Activated CD8-positive, alpha-beta memory T cell treated with anti-CD3 and anti-CD28 coated beads for 36 hours (primary cell): Measurements from ENCODE around the gene HNRNPM. TPM values are rescaled to one million over a fixed set of nuclear protein-coding genes. Genes with fewer than 3 reads are reported as not detected.

ENCODE experiments used
- CTCF ChIA-PET: fragments of 350-600 bp; sonication (Branson Sonifier 250); formaldehyde crosslinking; loops from one replicate; lab custom pipeline; 2021; ENCODE audit warnings: antibody characterized with exemption; lab: Charles Lee
- POLR2A ChIA-PET: fragments of 350-600 bp; sonication (Branson Sonifier 250); formaldehyde crosslinking; loops from one replicate; lab custom pipeline; 2021; ENCODE audit warnings: antibody characterized with exemption; lab: Charles Lee
- total RNA-seq, 2 experiments: library from RNA; stranded (reverse); gene quantifications; one replicate each; pipeline ENCODE4 v1.2.3, GENCODE V29; 2021

Gene HNRNPM
- total RNA-seq, 2 experiments from 2014 or later = 330 to 334 TPM

DNA sequence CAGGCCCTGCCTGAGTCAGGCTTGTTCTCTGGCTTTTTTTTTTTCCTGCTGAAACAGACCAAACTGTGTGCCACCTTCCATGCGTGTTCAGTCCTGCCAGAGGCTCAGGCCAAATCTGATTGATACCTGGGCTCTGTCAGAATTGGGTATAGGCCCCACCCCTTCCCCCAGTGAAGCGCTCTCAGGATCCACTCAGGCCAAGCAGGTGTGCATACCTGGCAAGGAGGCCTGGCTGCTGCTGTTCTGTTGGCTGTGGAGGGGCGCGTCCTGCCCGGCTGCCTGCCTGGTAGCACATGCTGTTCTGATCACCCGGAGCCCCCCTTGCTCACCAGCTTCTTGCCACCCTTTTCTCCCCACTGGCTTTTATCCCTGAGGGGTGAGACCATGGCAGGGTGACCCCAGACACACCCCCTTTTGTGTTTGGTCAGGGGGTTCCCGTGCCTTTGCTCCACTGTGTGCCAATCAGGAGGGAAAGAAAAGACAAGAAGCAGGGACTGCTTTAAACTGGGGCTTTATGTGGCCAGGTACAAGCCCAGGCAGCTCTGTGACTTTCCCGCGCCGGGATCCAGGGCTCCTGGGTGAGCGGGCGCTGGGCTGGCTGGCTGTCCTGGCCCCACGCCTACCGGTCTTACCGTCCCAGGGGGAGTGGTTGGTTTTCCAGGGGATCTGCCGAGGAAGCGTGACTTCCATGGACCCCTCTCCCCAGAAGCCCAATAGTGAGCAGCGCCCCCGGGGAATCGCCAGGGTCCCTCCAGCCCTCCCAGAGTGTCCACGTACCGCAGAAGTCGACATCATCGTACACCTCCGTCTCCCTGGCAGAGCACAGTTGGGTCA lies 45.0 kb downstream of the HNRNPM start:
- ChIA-PET POLR2A (no interaction called here), CTCF (interaction anchor here (0.7 to 1.0 kb wide), 3 partner anchors 16 to 138 kb away, joined by 3 read pairs; no protein-coding TSS in a partner anchor)

DNA sequence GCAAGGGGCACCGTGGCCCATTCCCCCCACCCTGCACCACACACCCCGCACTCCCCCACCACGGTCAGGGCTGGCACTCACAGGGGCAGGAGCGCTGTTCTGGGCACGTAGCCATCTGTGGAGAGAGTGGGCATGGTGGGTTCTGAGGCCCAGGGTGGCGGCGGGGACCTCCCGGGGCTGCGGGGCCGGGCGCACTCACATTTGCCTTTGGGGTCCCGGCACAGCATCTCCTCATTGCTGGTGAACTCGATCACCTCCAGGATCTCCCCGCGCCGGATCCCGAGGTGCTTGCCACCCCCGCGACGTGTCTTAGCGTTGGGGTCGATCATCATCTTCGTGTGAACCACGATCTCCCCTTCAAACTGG lies 45.6 kb downstream of the HNRNPM start:
- POLR2A ChIA-PET = no interaction called here

DNA sequence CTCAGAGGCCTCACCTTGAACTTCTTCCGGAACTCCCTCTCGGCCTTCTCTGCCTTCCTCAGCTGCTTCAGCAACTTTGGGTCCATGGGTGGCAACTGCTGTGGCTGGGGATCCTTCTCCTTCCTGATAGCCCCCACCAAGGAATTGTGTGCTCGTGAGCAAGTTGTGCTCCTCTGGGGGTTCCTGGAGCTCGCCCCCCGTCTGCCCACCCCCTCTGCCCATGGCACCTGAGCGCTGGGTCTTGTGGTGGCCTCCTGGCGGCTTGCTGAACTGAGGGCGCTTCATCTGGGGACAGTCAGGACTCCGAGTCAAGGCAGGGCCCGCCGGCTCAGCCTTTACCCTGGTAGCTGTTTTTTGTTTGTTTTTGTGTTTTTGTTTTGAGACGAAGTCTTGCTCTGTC lies 46.1 kb downstream of the HNRNPM start:
- POLR2A ChIA-PET = no interaction called here
- CTCF ChIA-PET = no interaction called here

More for the DNA sequence above, 45.6 kb downstream of the HNRNPM start:
- CTCF ChIA-PET = interaction anchor here (0.7 kb wide), 1 partner anchor 15 kb away, joined by 3 read pairs; no protein-coding TSS in a partner anchor

DNA sequence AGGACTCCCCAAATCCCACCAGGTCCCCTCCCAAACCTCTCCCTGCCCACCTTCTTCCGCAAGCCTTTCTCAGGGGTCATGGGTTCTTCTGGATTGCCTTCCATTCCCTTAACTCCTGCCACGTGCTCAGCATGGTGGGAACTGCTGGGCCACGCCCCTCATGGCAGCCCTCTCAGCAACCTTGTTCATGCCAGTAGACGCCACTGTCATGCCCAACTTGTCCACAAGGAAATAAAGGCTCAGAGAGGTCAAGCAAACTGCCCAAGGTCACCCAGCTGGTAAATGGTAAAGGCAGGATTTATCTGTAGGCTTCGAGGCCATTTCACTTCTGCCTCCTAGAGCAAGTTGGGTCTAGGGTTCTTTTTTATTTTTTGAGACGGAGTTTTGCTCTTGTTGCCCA lies 46.8 kb downstream of the HNRNPM start:
- ChIA-PET CTCF (interaction anchor here (1.0 kb wide), 1 partner anchor 90 kb away, joined by 3 read pairs; no protein-coding TSS in a partner anchor), POLR2A (no interaction called here)

DNA sequence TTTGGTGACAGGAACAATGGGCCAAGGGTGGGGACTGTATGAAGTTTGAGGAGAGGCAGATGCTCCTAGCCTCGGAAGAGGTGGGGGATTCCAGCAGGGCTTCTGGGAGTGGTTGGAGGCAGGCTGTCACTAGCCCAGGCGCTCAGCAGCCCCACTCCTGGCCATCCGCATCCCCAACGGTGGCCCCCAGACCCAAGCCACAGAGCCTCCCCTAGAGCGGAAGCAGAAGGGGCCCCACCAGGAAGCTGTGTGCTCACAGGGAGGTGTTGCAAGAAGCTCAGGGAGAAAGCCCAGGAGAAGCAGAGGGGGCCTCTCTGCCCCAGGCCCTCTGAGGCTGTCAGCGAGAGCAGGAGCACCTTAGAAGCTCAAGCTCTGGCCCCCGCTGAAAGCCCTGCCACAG lies 49.4 kb downstream of the HNRNPM start:
- POLR2A ChIA-PET = interaction anchor here (1.3 kb wide), 1 partner anchor 20 kb away, joined by 5 read pairs; the partner anchor contains the start of gene ZNF414
- CTCF ChIA-PET = interaction anchor here (1.0 to 2.0 kb wide), 2 partner anchors 12 to 87 kb away, joined by 4 to 6 read pairs; no protein-coding TSS in a partner anchor

DNA sequence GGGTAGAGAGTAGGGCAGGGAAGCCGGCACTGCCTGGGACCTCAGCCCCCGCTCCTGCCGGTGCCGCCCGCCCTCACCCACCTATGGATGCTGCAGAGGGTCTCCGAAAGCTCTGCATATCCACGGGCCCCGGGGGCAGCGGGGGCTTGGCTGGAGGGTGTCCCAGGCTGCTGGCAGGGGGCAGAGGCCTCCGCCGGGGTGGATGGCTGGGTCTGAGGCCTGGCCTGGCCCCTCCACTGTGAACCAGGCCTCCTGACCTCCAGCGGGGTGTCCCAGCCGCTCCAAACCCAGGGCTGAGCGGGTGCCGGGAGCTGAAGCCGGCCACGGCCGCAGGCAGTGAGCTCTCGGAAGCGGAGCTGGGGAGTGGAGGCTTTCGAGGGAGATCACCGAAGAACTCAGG lies 53.5 kb downstream of the HNRNPM start:
- ChIA-PET CTCF (interaction anchor here (0.5 to 0.6 kb wide), 2 partner anchors 65 to 128 kb away, joined by 3 to 5 read pairs; no protein-coding TSS in a partner anchor), POLR2A (interaction anchor here (0.6 kb wide), 1 partner anchor 1603 kb away, joined by 5 read pairs; no protein-coding TSS in a partner anchor)

DNA sequence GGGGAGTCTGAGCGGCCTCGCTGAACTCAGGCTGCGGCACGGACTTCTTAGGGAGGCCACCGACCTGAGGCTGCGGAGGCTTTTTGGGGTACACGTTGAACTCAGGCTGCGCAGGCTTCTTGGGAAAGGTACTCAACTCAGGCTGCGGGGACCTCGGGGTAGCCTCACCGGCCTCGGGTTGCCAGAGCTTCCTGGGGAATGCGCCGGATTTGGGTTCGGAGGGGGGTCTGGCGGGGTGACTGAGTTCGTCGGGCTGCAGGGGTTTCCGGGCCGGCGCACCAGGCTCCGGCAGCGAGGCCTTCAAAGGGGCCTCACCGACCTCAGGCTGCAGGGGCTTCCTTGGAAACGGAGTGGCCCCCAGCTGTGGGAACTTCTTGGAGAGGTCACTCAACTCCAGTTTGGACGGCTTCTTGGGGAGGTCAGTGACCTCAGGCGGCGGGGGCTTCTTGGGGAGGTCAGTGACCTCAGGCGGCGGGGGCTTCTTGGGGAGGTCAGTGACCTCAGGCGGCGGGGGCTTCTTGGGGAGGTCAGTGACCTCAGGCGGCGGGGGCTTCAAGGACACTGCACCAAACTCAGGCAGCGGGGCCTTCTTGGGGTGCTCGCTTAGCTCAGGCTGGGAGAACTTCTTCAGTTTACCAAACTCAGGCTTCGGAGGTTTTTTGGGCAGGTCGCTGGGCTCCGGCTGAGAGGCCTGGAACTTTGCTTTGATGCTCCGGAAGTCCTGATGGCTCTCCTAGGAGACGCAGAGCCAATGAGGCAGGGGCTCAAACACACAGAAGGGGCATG lies 54.5 kb downstream of the HNRNPM start:
- ChIA-PET POLR2A (no interaction called here), CTCF (interaction anchor here (1.3 kb wide), 1 partner anchor 81 kb away, joined by 3 read pairs; no protein-coding TSS in a partner anchor)

DNA sequence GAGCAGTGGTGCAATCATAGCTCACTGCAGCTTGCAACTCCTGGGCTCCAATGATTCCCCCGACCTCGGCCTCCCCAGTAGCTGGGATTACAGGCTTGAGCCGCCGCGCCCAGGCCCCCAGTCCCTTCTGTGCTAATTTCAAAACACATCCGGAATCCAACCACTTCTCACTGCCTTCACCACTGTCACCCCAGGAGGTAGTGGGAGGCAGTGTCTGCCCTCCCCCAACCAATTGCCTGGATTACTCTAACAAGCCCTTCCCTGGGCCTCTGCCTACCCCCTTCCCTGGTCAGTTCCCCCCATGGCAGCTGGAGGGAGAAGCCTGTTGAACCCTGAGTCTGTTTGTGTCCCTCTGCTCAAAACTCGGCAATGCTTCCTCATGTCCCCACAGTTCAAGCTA lies 55.4 kb downstream of the HNRNPM start:
- ChIA-PET POLR2A (no interaction called here), CTCF (interaction anchor here (1.3 kb wide), 1 partner anchor 80 kb away, joined by 3 read pairs; no protein-coding TSS in a partner anchor)

DNA sequence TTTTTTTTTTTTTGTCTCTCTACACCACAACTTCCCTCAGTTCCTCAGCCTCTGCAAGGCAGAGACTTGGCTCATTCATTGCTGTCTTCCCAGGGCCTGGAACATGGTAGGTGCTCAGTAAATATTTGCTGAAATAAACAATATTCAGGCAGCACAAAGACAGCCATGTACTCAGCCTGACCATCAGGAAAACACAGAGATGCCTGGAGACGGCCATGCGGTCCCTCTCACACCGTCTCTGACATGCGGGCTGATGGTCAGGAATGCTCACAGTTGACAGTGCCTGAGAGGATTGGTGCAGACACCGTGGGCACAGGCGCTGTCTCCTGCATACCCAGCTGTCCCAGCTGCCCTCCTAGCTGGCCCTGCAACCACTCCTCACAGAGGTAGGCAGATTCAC lies 56.7 kb downstream of the HNRNPM start:
- ChIA-PET CTCF (no interaction called here), POLR2A (no interaction called here)

DNA sequence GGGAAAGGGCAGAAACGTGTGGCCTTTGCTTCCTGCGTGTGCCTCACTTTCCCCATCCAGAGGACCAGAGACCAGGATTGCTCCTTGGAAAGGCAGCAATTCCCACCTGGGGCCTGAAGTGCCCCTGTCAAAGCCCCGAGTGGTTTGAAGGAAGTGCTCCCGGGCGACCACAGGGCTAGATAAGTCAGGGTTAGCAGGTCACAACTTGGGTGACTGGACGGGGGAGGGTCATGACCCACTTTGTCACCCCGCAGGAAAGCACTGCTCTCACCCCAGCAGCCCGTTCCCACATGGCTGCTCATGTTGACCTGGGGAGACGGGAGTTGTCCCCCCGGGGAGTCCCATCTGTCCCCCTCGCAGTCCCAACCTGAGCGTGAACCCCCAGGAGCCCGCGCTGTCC lies 57.2 kb downstream of the HNRNPM start:
- POLR2A ChIA-PET = no interaction called here
- CTCF ChIA-PET = no interaction called here

DNA sequence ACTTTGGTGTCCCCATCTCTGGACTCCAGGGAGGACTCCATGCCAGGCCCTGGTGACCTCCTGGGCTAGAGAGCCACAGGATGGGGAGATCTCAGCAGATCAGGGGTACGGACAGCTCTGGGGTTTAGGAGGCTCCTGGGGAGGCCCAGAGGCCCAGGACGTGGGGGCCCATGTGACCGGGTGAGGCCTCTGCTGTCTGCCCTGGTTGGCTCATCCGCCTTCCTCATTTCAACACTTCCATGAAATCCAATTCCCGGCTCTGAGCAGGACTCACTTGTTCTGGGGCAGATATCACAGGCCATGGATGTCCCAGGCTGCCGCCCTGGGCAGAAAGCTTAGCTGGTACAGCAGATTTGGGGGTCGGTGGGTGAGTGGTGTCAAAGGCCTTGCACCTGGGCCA lies 58.7 kb downstream of the HNRNPM start:
- POLR2A ChIA-PET = interaction anchor here (0.6 kb wide), 1 partner anchor 13 kb away, joined by 3 read pairs; no protein-coding TSS in a partner anchor
- CTCF ChIA-PET = interaction anchor here (0.7 to 3.9 kb wide), 2 partner anchors 150 kb away, joined by 3 to 11 read pairs; no protein-coding TSS in a partner anchor

DNA sequence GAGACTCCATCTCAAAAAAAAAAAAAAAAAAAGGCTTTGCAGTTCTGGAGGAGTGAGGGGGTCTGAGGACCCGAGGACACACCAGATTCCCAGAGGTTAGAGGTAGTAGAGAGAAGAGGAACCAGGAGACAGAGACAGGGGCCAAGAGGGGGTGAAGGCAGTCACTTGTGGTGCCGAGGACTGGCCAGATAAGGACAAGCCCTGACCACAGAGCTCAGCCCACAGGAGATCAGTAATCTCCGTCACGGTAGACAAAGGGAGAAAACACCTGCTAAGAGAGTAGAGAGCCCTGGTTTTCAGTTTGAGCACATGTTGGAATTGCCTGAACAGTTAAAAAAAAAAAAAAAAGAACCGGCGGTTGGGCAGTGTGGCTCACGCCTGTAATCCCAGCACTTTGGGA lies 59.4 kb downstream of the HNRNPM start:
- ChIA-PET CTCF (interaction anchor here (2.7 to 3.9 kb wide), 2 partner anchors 92 to 151 kb away, joined by 11 read pairs; partner anchors contain the start of gene MARCHF2), POLR2A (interaction anchor here (0.6 to 0.7 kb wide), 4 partner anchors 12 to 72 kb away, joined by 3 to 8 read pairs (median 4); no protein-coding TSS in a partner anchor)

DNA sequence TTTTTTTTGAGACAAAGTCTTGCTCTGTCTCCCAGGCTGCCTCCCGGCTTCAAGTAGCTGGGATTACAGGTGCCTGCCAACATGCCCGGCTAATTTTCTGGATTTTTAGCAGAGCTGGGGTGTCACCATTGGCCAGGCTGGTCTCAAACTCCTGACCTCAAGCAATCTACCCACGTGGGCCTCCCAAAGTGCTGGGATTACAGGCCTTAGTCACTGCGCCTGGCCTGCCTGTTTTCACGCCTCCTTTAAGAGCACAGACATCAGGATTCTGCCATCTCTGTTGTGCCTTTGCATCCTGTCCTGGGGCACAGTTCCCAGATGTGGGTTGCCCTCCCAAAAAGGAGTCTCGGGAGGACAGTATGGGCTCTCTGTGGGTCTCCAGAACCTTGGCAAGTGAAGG lies 60.1 kb downstream of the HNRNPM start:
- CTCF ChIA-PET = interaction anchor here (0.7 to 3.9 kb wide), 11 partner anchors 11 to 151 kb away, joined by 3 to 11 read pairs (median 3); partner anchors contain the start of gene MARCHF2
- POLR2A ChIA-PET = interaction anchor here (1.2 to 1.5 kb wide), 2 partner anchors 92 to 114 kb away, joined by 3 to 8 read pairs; partner anchors contain the start of gene MARCHF2

DNA sequence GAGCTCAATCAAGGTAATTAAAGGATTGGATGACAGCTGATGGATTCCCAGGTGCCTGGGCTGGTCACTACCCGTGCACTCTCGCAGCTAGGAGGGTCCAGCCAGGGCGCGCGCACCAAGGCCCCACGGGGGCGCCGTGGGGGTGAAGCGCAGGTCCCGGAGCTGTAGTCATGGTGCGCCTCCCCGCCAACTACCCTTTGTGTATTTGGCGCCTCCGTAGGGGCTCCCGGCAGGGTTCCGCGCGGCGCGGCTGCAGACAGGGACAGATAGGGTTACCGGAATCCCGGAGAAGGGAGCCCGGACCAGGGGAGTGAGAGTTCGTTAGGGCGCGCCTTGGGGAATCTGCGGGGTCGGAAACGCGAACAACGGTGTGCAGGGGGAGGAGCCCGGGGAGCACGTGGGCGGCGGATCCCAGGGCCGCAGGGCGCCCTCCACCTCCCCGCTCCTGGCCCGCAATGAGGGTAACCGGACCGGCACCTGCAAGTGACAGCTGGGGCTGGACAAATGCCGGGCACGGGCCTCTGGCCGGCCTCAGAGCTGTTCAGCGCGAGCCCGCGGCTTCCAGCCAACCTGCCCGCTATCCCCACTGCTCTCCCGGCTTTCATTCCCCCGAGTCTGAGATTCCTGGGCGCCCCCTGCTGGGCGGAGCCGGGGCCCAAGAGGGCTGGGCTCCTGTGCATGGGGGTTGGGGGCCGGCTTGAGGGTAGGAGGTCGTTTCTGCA lies 61.1 kb downstream of the HNRNPM start:
- POLR2A ChIA-PET = interaction anchor here (1.2 to 1.5 kb wide), 2 partner anchors 92 to 115 kb away, joined by 3 to 8 read pairs; partner anchors contain the start of gene MARCHF2
- CTCF ChIA-PET = interaction anchor here (0.5 to 3.9 kb wide), 24 partner anchors 9 to 1659 kb away, joined by 3 to 11 read pairs (median 3); partner anchors contain the start of gene MARCHF2

DNA sequence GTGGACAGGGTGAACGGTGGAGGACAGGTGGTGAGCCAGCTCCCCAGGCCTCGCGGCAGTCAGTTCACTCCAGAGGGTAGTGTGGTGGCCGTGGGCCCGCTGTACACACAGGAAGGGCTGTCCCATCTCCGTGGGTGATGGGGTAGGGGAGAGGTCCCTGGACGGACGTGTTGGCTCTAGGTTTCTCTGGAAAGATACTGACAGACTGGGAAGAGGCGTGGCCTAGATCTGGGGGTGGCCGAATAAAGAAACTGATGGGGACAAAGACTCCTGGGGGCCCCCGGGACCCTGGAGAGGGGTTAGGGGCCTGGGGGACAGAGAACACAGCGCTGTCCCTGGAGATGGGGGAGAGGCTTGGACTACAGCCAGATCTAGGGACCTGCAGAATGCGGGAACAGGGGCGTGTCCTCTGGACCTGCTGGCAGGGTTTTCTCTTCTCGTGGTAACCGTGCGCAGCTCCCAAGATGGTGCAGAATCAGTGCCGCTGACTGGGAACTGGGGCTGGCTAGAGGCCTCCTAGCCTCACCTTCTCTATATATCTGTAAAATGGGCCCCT lies 61.7 kb downstream of the HNRNPM start:
- ChIA-PET CTCF (interaction anchor here (0.6 to 3.9 kb wide), 16 partner anchors 9 to 174 kb away, joined by 3 to 11 read pairs (median 3); partner anchors contain the start of gene MARCHF2), POLR2A (interaction anchor here (1.5 kb wide), 1 partner anchor 93 kb away, joined by 8 read pairs; the partner anchor contains the start of gene MARCHF2)

DNA sequence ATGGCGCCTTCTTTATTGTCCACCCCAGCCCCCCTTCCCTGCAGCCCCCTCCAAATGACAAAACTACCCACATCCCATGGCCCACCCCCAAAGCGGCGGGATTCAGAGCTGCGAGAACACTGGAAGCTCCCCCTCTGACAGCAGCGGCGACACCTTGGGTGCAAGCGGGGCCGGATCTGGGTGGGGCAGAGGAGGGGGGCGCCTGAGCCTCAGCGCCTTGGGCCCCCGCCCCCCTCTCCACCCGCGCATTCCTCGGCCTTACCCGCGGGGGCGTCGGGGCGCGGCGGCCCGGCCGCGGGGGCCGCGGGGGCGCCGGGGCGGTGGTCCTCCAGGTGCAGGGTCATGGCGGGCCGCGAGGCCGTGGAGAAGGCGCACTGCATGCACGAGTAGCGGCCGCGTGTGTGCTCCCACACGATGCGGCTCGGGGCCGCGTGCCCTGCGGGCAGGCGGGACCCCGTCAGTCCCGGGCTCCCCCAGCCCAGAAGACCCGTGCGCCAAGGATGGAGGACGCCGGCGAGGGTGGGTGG lies 65.9 kb downstream of the HNRNPM start:
- ChIA-PET CTCF (interaction anchor here (0.7 to 0.9 kb wide), 2 partner anchors 29 to 68 kb away, joined by 3 to 4 read pairs; no protein-coding TSS in a partner anchor), POLR2A (no interaction called here)

DNA sequence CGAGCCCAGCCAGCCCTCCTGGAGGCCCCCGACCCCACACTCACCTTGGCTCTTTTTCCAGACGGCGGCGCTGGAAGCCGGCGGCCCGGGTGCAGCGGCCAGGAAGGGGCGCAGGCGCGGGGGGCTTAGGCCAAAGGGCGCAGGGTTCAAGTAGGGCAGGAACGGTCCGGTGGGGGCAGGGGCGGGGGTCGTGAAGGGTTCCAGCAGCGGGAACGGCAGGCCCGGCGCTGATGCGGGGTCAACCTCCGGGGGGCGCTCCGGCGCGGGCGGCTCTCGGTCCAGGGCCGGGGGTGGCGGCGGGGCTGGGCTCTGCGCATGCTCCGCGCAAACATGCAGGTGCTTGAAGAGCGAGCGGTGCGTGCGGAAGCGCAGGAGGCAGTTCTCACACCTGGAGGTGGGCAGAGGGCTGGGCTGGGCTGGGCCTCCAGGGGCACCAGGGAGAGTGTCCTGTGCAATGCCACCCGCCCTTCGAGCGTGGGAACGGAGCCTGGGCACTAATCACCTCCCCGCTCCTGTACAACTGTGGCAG lies 66.9 kb downstream of the HNRNPM start:
- CTCF ChIA-PET = interaction anchor here (3.2 kb wide), 1 partner anchor 68 kb away, joined by 22 read pairs; no protein-coding TSS in a partner anchor
- POLR2A ChIA-PET = no interaction called here
